Stimulated activated CD4-positive, alpha-beta T cell treated with anti-CD3 and anti-CD28 coated beads, Interleukin-12 subunit alpha, Interleukin-12 subunit beta, amount 100 ng/mL, for 24 hours (primary cell): Measurements from ENCODE around the gene GNG4.
A peak's percentile ranks its signal among the peaks of the same experiment; 100 is the strongest.
"Not testable (repeated sequence)": the region's sequence is repeated elsewhere in the genome, so short reads cannot be mapped to it uniquely, and the experiment has no call there.

ENCODE experiments used
- DNase-seq, 2 experiments: peaks; one replicate each; pipeline ENCODE4 v3.0.0-alpha.2; 2020; ENCODE audit warnings: low read depth in 2 of 2

GNG4 gene

DNA sequence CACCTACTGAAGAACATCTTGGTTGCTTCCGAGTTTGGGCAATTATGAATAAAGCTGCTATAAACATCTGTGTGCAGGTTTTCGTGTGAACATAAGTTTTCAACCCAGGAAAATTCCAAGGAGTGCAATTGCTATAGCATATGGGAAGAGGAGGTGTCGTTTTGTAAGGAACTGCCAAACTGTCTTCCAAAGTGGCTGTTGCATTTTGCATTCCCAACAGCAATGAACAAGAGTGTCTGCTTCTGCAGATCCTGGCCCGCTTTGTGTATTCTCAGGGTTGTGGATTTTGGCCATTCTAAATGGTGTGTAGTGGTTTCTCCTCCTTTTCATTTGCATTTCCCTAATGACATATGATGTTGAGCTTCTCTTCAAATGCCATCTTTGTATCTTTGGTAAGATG, 23.8 kb downstream of the GNG4 start:
- DNase-seq = no peak

- no peak for DNase-seq
Measured at GRCh38 chr1:235625340-235625739, 24.2 kb downstream of the GNG4 start.

DNA sequence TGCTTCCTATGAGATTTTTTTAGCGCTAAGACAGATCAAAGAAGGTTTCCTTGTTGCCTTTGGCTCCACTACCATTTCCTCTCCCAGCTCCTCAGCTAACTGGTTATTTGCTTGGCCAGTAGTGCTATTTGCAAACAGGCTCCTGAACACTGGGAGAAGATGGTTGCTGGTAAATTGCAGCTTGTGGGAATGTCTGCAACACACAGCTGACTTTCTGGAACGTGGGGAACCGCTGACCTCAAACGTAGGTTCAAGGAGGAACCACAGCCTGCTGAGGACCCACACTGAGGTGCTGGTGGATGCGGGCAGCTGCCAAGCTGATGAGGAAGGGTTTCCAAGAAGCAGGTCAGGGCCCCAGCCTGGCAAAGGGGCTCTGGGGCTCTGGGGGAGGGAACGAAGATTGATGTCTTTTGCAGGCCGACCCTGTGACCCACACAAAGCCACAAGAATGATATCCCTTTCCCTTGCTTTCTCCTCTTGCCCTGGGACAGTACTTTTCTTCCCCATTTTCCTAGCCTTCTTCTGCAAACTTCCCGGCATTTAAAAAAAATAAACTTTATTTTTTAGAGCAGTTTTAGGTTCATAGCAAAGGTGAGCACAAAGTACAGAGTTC, 24.8 kb downstream of the GNG4 start:
- no peak for DNase-seq

DNA sequence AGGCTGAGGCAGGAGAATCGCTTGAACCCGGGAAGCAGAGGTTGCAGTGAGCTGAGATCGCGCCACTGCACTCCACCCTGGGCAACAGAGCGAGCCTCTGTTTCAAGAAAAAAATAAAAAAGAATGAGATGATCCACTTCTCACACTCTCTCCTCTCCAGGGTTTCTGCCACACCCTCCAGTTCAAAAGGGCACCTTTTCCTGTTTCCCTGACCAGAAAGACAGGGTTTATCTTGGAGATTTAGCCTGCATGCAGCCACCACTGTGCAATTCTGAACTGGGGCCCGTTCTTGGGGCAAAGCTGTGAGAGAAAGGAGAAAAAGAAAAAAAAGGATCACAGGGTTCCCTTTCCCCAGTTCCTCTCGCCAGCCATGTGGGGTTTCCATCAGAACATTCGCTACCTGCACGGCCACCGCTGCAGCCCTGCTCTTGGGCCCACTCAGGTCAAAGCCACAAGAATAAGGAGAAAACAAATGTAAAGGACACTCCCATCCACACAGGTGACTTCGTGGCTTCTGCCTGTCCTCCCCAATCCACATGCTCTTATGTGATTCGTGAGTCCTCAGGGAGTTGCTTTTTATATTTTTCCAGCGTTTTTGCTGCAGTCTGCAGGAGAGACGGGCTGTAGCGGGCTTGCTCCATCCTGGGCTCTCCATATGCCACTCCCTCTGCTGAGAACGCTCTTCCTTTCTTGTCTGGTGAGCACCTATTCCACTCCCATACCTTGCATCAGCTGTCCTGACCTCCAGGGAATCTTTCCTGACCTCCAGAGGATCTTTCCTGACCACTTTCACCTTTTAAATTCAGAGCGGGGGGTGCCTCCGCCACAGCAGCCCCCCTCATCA, 26.4 kb downstream of the GNG4 start:
- DNase-seq = no peak

DNA sequence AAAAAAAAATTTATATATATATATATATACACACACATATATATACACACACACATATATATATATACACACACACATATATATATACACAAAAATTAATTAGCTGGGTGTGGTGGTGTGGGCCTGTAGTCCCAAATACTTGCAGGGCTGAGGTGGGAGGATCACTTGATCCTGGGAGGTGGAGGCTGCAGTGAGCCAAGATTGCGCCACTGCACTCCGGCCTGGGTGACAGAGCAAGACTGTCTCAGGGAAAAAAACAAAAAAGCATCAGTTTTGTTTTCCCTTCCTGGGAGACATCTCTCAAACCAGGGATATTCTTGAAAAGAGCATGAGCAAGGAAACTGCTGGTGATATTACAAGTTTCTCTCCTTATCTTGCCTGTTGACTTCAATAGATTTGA, 30.4 kb downstream of the GNG4 start:
- DNase-seq = not testable (repeated sequence)

- DNase-seq = no peak
Measured at GRCh38 chr1:235617808-235618207, 31.8 kb downstream of the GNG4 start.

GRCh38 chr1:235617140-235617539, 32.4 kb downstream of the GNG4 start:
- DNase-seq = no peak

DNA sequence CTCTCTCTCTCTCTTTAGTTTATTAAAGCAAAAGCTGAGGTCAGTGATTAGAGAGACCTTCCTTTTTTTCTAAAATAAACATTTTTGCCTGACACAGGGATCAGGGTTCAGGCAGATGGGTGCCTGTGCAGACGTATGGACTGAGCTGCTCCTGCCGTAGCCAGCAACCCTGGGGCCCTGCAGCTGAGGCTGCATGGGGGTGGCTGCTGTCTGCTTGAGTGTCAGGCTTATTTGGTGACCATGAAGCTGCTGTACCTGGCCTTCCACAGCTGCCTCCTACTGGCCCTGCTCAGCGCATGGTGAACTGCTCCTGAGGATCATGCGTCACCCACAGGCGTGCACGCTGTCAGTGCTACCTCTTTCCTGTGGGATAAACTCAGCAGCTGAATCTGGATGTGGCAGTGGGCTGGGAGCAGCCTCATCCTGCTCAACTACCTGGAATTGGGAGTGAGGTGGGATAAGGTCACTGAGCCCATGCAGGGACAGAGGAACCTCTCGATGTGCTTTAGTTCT, 35.1 kb downstream of the GNG4 start:
- no peak for DNase-seq

DNA sequence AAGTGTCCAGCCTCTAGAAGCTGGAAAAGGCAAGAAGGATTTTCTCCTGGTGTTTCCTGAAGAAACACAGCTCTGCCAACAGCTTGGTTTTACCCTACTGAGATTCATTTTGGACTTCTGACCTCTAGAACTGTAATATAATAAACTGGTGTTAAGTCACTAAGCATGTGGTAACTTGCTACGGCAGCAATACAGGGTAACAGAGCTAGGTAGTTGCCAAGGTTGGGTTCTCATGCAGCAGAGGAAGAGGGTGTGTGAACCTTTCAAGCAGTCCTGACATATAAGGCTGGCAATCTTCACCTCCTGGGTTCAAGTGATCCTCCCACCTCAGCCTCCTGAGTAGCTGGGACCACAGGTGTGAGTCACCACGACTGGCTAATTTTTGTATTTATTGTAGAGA, 36.0 kb downstream of the GNG4 start:
- no peak for DNase-seq

DNA sequence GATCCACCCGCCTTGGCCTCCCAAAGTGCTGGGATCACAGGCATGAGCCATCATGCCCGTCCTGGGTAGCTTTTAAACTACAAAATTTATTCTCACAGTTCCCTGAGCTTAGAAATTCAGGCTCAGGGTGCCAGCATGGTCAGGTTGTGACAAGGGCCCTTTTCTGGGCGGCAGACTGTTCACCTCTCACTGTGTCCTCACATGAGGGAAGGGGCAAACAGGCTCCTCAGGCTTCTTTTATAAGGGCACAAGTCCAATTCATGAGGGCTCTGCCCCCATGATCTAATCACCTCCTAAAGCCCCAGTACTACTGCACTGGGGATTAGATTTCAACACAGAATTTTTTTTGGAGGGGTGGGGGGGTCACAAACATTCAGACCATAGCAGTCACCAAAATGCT, 36.8 kb downstream of the GNG4 start:
- no peak for DNase-seq

DNA sequence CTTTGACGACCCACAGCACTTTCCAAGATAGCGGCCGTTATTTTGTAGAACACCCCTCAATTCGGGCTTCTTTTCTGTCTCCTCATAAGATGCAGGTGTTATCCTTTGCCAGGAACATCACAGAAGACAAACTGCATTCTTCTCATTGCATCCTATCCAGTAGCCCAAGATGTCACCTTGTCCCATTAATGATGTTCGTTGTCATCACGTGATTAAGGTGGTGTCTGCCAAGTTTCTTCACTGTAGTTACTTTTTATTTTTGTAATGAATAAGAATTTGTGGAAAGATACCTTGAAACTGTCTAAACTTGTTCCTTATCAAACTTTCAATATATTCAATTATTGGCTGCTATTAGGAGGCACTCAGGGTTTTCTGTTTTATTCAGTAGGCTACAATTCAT, 39.4 kb downstream of the GNG4 start:
- no peak for DNase-seq

- no peak for DNase-seq
Measured at GRCh38 chr1:235608278-235608677, 41.3 kb downstream of the GNG4 start.

- DNase-seq = no peak
Measured at GRCh38 chr1:235607284-235607683, 42.3 kb downstream of the GNG4 start.

DNA sequence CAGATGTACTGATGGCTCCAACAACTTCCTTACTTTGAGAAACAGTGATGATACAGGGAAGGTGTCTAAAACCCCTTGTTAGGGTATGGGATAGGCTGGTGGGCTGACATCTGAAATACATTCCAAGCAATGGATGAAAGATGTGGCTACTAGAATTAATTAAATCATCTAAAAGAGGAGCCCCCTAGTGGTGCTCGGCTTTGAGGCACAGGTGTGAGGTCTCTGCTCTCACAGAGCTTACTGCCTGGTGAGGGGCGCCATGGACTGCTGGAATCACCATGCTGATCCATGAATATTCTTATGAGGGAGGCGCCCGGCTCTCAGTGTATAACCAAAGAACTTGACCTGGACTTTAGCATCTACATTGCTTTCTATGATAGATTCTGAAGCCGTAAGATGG, 48.5 kb downstream of the GNG4 start:
- DNase-seq = peak in 1 of 2 experiments; percentile 16

DNA sequence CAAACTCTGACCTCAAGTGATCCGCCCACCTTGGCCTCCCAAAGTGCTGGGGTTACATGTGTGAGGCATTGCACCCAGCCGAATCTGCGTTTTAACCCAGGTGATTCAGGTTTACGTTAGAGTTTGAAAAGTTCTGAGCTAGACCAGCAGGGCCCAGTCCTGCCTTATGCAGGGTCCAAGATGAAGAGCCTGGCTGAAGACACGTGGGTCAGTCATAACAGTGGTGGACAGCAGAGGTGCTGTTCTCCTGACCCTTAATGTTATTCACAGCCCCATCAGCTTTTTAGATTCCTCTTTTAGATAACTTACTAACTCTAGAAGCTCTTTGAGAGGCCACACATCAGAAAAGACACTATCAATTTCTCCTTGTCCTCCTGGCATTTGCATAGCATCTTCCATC, 50.0 kb downstream of the GNG4 start:
- DNase-seq = no peak

DNA sequence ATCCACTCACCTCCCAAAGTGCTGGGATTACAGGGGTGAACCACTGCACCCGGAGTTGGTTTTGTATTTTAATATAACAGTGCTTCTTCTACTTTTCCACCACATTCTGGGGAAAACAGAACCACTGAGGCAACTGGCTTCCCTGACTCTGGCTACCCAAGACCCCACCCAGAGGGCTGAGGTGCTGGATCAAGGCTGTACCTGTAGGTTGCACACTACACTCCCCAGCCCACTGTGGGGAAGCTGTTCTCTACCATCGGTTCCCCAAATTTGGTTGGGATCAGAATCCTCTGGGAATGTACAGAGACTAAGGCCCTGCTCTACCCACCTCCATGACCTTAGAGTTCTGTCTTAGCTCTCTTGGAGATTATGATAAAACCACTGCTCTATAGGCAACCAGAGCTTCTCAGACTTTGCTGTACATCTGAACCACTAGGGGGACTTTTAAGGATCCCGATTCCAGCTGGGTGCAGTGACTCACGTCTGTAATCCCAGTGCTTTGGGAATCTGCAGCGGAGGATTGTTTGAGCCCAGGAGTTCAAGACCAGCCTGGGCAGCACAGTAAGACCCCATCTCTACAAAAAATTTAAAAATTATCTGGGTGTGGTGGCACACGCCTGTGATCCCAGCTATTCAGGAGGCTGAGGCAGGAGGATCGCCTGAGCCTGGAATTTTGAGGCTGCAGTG, 51.6 kb downstream of the GNG4 start:
- DNase-seq = no peak

DNA sequence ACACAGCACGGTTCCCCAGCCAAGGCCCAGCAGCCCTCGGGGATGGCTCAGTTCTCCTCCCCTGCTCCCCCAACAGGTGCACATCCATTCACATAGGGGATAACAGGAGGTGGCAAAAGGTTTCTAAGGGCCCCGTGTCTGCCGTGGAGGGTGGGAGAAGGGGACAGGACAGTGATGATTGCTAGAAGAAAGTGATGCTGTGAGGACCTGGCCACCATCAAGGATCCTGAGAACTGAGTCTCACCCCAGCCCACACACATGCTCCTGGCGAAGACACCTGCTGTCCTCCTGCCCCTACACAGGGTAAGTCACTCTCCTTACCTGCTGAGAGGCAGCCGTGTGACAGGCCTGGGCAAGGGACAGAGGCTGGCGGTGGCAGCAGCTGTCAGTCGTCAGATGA, 54.5 kb downstream of the GNG4 start:
- no peak for DNase-seq

- DNase-seq = not testable (repeated sequence)
Measured at GRCh38 chr1:235594281-235594895, 55.2 kb downstream of the GNG4 start.

DNA sequence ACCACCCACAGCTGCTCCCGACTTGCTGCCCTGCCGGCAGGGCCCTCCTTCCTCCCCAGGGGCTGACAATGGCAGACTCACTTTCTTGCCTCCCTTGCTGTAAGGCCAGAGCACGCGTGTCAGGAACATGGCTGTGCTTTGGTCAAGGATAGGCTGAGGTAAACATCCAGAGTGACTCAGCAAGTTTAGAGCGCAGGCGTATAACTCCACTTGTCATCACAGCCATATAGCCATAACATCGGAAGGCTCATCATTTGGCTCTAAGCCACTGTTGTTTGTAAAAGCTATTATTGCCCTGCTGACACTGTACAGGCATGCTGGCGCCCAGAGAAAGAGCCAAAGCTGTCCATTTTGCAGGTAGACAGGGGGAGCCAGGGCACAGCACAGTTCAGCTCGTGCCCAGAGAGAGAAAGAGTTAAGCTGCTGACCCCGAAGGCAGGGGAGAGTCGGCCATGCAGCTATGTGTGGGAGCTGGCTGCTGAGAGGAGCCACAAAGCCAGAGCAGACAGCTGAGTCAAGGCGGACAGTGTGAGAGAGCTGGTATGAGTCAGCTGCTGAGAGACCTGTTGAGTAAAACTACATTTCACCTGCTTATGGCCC, 60.6 kb downstream of the GNG4 start:
- DNase-seq = no peak

DNA sequence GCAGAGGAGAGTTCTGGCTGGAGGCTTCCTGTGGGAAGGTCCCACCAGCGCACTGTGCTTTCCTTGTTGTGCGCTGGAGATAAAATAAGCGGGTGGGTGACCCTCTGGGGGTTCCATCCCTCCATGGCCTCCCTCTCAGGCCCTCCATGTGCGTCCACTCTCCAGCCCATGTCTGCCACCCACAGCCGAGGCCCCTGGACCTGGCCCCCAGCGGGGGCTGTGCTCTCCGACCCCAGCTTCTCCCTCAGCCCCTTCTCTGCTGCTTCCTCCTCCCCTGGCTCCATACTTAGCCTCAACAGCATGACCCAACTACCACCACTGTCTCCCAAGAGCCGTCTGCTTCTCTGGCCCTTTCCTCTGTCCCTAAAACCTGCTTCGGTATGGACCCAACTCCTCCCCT, 61.4 kb downstream of the GNG4 start:
- DNase-seq = no peak

DNA sequence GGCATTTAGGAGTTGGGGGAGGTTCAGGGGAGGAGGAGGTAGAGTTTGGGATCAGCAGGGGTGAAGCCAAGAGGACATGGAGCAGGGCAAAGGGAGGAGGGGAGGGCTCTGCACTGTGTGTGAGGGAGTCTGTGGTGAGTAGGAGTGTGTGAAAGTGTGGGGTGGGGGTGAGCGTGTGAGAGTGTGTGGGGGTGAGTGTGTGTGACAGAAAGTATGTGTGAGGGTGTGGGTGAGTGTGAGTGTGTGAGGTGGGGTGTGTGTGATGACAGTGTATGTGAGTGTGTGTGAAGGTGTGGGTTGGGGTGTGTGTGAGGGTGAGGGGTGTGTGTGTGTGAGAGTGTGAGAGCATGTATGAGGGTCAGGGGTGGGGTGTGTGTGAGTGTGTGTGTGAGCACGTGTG, 62.6 kb downstream of the GNG4 start:
- no peak for DNase-seq

DNA sequence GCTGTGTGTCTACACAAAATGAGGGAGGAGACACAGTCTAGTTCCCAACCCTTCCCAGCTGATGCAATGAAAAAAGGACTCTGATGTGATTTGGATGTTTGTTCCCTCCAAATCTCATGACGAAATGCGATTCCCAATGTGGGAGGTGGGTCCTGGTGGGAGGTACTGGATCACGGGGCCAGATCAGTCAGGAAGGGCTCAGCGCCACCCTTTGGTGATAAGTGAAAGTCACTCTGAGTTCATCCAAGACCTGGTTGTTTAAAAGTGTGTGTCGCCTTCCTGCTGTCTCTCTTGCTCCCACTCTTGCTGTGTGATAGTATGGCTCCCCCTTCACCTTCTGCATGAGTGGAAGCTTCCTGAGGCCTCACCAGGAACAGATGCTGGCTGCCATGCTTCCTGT, 63.2 kb downstream of the GNG4 start:
- DNase-seq = no peak
